GM13976 (cell line): ENCODE results near the gene RFX6.

Source experiments
- DNase-seq: peaks from one replicate; pipeline ENCODE4 v3.0.0; 2012; ENCODE audit warnings: low spot score
- in situ Hi-C: fragments of 300-500 bp; cut with MboI; formaldehyde crosslinking; loops from one replicate; pipeline ENCODE4 v1.12.0; 2022; ENCODE audit warnings: low sequenced_read_pairs, mixed read lengths, inconsistent platforms; ENCODE audit not compliant: unreplicated experiment
- TF ChIP-seq, protein P1 (sequence below): IDR thresholded peaks from 2 replicates; pipeline ENCODE4 v1.5.1; 2012; ENCODE audit warnings: borderline replicate concordance, mild to moderate bottlenecking; ENCODE audit not compliant: insufficient read depth; ENCODE audit errors: extremely low read depth, missing control alignments, control extremely low read depth

Gene RFX6

GRCh38 chr6:116888732-116889360 lies 11.8 kb downstream of the RFX6 start:
- TF ChIP-seq, protein P1, sequence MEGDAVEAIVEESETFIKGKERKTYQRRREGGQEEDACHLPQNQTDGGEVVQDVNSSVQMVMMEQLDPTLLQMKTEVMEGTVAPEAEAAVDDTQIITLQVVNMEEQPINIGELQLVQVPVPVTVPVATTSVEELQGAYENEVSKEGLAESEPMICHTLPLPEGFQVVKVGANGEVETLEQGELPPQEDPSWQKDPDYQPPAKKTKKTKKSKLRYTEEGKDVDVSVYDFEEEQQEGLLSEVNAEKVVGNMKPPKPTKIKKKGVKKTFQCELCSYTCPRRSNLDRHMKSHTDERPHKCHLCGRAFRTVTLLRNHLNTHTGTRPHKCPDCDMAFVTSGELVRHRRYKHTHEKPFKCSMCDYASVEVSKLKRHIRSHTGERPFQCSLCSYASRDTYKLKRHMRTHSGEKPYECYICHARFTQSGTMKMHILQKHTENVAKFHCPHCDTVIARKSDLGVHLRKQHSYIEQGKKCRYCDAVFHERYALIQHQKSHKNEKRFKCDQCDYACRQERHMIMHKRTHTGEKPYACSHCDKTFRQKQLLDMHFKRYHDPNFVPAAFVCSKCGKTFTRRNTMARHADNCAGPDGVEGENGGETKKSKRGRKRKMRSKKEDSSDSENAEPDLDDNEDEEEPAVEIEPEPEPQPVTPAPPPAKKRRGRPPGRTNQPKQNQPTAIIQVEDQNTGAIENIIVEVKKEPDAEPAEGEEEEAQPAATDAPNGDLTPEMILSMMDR: no peak
- in situ Hi-C loops: no loop called here
- no peak for DNase-seq

DNA sequence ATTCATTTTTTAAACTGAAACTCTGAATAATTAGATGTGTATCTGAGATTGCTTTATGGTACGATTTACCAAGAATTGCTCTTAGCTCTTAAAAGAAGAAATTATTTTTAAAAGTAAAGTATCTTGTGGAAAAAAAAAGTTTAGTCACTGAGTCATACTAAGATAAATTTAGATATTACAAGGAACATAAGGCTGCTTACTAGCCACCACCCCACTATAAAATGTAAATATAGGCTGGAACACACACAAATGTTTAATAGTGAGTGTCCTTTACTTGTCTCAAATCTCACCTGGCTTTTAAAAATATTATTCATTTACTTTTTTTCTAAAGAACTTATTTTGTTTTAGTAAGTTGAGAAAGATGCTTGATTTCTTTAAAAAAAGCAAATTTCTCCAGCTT lies 17.6 kb downstream of the RFX6 start:
- TF ChIP-seq, protein P1: no peak
- in situ Hi-C loops: no loop called here
- DNase-seq: no peak

- TF ChIP-seq, protein P1: no peak
- DNase-seq: no peak
- in situ Hi-C loops: no loop called here
These were observed 18.9 kb downstream of the RFX6 start for GRCh38 chr6:116895935-116896334.

GRCh38 chr6:116902634-116903033 lies 25.6 kb downstream of the RFX6 start:
- TF ChIP-seq, protein P1: no peak
- no peak for DNase-seq
- in situ Hi-C loops: no loop called here

DNA sequence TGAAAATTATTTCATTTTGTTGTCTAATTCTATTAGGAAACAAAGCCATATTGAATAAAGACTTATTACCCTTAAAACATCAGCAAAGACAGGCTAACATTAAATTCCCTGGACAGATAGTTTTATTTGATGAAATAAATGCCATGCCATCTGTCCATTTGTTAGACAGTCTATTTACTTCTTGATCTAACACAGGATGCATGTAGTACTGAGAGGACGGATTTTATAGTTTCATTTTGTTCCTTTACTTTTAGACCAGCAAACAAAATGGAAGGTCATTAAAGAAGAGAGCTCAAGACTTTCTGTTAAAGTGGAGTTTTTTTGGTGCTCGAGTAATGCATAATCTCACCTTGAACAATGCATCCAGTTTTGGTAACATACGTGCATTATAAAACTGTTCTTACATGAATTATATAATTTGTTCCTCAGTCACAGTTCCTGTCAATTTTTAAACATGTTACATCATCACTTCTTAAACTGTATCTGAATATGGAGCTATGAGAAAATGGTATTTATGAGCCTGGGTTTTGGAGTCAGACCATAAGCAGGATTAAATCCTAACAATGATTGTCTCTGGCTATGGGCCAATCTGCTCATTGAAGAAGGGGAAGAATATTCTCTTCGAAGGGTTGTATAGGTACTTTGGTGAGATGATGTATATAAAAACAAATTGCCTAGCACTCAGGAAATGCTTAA lies 46.0 kb downstream of the RFX6 start:
- TF ChIP-seq, protein P1: no peak
- no peak for DNase-seq
- in situ Hi-C loops: no loop called here

DNA sequence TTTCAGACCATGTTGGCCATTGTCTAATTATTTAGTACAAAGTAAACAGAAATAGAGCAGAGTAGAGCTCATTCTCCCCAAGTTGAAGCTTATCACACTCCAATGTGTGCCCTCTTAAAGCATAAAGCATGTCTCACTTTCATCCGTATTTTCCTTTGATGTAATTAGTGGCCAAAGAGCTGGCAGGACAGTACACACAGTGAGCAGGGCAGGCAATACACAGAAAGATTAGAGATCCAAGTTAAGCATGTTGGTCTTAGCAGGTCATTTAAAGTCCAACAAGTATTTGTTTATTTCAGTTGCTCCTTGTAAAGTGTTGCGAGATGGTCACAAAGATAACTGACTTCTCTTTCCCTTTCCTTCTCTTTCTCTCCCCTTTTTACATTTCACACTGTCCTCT lies 47.2 kb downstream of the RFX6 start:
- in situ Hi-C loops: no loop called here
- TF ChIP-seq, protein P1: no peak
- DNase-seq: no peak
